GM13976 (cell line): Measurements from ENCODE around the gene TMUB1.

ENCODE experiments used
- DNase-seq: peaks from one replicate; pipeline ENCODE4 v3.0.0; 2012; ENCODE audit warnings: low spot score
- CTCF ChIP-seq: IDR thresholded peaks from 2 replicates; pipeline ENCODE4 v1.5.1; 2012; ENCODE audit warnings: borderline replicate concordance, mild to moderate bottlenecking; ENCODE audit not compliant: insufficient read depth; ENCODE audit errors: extremely low read depth, missing control alignments, control extremely low read depth
- in situ Hi-C: fragments of 300-500 bp; cut with MboI; formaldehyde crosslinking; loops from one replicate; pipeline ENCODE4 v1.12.0; 2022; ENCODE audit warnings: low sequenced_read_pairs, mixed read lengths, inconsistent platforms; ENCODE audit not compliant: unreplicated experiment

TMUB1 gene

DNA sequence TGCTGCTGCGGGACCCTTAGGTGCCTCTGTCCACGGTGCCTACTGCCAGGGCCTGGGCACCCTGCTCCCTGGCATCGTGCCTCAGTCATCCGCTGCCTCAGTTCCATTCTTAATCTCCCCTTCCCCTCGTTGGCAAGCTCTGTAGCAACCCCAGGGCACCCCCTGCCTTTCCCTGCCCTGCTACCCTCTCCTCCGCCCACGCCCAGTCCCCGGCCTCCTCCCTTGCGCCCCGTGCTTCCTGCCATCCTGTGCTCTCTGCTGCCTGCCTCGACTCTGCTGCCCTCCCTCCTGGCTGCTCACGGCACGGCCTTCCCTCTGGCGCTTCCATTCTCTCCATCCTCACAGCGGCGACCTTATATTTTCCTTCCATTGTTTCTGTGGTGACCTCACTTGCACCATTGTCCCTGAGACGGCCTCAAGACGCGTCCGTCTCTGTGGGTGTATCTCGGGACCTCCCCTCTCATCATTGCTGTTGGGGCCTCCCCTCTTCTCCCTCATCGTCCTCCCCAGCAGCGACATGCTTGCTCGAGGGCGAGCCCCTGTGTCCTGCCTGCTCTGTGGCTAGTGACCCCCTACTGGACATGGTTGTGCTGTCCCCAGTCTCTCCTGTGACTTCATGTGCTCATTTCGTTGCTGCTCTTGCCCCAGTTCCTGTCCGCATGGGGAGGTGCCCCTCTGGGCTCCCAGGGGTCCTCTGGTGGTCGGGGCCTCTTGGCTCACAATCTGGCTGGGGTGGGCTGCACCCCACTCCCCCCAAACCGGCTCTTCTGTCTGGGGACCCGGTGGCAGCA, 38.3 kb upstream of the TMUB1 start:
- no peak for DNase-seq
- in situ Hi-C loops: no loop called here
- TF ChIP-seq CTCF: no peak

GRCh38 chr7:151120896-151121295, 37.6 kb upstream of the TMUB1 start:
- DNase-seq: no peak
- no peak for TF ChIP-seq CTCF
- in situ Hi-C loops: no loop called here

- no peak for DNase-seq
- in situ Hi-C loops: no loop called here
- TF ChIP-seq CTCF: no peak
Measured at GRCh38 chr7:151119902-151120301, 36.6 kb upstream of the TMUB1 start.

DNA sequence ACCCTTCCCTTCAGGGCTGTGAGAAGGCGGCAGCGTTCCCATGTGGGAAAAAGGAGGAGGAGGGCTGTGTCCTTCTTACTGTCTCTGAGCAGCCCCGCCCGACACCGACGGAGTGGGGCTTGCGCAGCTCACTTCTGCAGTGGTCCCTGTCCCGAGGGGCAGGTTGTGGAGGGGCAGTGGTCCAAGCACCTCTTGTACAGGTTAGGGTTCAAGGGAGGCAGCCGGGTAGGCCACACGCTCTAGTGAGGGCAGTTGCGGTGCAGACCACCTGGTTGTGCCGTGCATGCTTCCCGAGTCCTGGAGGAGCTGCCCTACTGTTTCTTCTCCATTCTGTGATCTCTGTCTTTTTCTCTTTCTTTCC, 35.7 kb upstream of the TMUB1 start:
- in situ Hi-C loops: no loop called here
- no peak for TF ChIP-seq CTCF

DNA sequence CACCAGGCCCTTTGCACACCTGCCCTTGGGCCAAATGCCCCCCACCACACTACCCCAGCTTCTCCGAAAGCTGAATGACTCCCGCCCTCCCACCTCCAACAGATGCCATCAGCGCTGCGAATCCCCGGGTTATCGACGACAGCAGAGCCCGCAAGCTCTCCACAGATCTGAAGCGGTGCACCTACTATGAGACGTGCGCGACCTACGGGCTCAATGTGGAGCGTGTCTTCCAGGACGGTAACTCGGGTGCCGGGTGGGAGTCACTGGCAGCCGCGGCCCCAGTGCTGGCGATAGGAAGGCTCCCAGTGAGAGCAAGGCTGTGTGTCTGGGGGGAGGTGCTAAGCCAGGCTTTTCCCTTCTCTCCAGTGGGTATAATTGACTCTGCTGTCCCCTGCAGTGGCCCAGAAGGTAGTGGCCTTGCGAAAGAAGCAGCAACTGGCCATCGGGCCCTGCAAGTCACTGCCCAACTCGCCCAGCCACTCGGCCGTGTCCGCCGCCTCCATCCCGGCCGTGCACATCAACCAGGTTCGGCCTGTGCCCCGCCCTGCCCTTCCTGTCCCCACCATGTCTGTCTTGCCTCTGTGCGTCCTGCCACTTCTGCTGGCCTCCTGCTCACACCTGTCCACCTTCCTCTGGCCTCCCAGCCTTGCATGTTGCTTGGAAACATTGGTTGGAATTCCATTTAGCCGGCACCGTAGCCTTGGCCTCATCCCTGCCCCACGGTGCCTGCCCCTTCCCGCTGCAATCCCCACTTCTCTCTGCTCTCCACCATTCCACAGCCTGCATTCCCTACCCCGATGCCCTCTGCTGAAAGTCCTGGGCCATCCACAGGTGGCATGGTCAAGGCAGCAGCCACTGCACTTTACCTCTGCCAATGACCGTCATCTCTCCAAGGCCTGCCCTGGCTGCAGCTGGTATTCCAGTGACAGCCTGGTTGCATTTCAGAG, 35.1 kb upstream of the TMUB1 start:
- no peak for DNase-seq
- in situ Hi-C loops: no loop called here
- no peak for TF ChIP-seq CTCF

More for the DNA sequence above, 35.7 kb upstream of the TMUB1 start:
- no peak for DNase-seq

DNA sequence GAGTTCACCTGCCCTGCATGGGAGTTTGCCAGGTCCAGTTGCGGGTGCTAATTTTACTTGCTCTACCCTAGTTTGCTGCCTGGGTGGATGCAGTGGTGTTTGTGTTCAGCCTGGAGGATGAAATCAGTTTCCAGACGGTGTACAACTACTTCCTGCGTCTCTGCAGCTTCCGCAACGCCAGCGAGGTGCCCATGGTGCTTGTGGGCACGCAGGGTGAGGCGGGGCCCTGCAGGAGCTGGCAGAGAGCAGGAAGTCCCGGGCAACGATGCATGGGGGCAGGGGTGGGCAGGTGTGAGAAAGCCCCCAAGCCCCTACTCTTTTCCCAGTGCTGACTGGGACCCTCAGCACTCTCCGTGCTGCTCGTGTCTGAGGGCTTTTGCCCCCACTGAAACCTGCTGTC, 34.3 kb upstream of the TMUB1 start:
- TF ChIP-seq CTCF: no peak
- in situ Hi-C loops: no loop called here

More for the DNA sequence above, 34.3 kb upstream of the TMUB1 start:
- no peak for DNase-seq
